ENCODE data around the gene ELOVL5. TPM values are rescaled to one million over a fixed set of nuclear protein-coding genes. Genes with fewer than 3 reads are reported as not detected.
"Not testable (repeated sequence)": the region's sequence is repeated elsewhere in the genome, so short reads cannot be mapped to it uniquely, and the experiment has no call there.

The ELOVL5 gene
- polyA plus RNA-seq, 3 donors, result 44.7 to 97.1 (median 69.5) TPM

DNA sequence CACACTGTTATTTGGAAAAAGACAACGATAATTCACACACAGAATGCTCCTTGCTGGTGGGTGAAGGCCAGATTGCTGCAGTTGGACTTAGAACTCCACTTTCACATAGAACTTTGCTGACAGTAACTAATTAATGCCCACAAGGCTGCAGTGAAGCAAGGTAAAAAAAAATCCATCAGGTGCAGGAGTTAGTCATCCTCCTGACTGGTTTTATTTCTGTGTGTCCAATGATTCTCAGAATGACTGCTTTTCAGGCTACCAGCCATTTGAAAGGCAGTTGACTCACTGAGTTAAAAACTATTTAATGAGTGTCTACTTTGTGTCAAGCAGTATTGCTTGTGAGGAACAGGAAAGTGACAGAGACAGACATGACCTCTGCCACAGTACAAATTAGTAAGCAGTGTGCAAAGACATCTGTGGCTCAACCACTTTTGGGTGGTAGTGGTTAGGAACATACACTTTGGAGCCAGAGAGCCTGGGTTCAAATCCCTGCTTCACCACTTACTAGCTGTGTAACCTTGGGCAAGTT is 41.9 kb downstream of the ELOVL5 start:
- Mint-ChIP-seq H3K9me3 (peaks cover 0 to 3% (median 0%) of the 10 kb centered on the region in 7 donors), H3K4me3 (no peak overlapping the region), H3K27me3 (ENCODE audit: low read depth in 3 of 3) (no peaks in the 10 kb centered on the region), H3K27ac (peak overlapping the region in 1 of 7 donors; percentile 8), H3K4me1 (peaks cover 61% of the 10 kb centered on the region), H3K36me3 (peaks cover 0 to 11% of the 10 kb centered on the region in 2 donors)
- Histone ChIP-seq H2AFZ (ENCODE audit: insufficient read depth, low read depth, low read length, poor library complexity, severe bottlenecking) (no peak overlapping the region), H3K9ac (ENCODE audit: insufficient read depth, low read length, poor library complexity, severe bottlenecking) (no peak overlapping the region), H3K9me3 (replicated peaks in 1 of 2; ENCODE audit: control insufficient read depth in 1 of 2, insufficient read depth in 1 of 2, low read length in 2 of 2) (no peaks in the 10 kb centered on the region), H3K27me3 (ENCODE audit: control insufficient read depth in 2 of 2, insufficient read depth in 2 of 2, low read length in 2 of 2) (no peaks in the 10 kb centered on the region), H4K20me1 (ENCODE audit: insufficient read depth, low read length) (peaks cover 82% of the 10 kb centered on the region), H3K36me3 (replicated peaks in 1 of 2; ENCODE audit: control insufficient read depth in 1 of 2, insufficient read depth in 2 of 2, low read length in 2 of 2) (no peaks in the 10 kb centered on the region), H3K4me1 (ENCODE audit: control insufficient read depth in 1 of 2, insufficient read depth in 2 of 2, low read length in 2 of 2) (peaks cover 23 to 53% of the 10 kb centered on the region in 2 donors), H3K79me2 (ENCODE audit: insufficient read depth, low read length) (peaks cover 79% of the 10 kb centered on the region), H3K4me3 (replicated peaks in 1 of 3; ENCODE audit: low read depth in 2 of 3, low read length in 3 of 3) (no peak overlapping the region), H3K27ac (ENCODE audit: low read depth in 1 of 2, low read length in 2 of 2) (peak overlapping the region in 1 of 2 donors; percentile 37), H3K4me2 (replicated peaks; ENCODE audit: extremely low read depth, low read length, poor library complexity, severe bottlenecking) (no peak overlapping the region)
- no CpG with 5 or more reads among the region's 1 CpG for WGBS (ENCODE audit: insufficient coverage)
- TF ChIP-seq, protein P1, sequence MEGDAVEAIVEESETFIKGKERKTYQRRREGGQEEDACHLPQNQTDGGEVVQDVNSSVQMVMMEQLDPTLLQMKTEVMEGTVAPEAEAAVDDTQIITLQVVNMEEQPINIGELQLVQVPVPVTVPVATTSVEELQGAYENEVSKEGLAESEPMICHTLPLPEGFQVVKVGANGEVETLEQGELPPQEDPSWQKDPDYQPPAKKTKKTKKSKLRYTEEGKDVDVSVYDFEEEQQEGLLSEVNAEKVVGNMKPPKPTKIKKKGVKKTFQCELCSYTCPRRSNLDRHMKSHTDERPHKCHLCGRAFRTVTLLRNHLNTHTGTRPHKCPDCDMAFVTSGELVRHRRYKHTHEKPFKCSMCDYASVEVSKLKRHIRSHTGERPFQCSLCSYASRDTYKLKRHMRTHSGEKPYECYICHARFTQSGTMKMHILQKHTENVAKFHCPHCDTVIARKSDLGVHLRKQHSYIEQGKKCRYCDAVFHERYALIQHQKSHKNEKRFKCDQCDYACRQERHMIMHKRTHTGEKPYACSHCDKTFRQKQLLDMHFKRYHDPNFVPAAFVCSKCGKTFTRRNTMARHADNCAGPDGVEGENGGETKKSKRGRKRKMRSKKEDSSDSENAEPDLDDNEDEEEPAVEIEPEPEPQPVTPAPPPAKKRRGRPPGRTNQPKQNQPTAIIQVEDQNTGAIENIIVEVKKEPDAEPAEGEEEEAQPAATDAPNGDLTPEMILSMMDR (IDR thresholded peaks at IDR 0.05), result no peak
- peak; percentile 11 to 37 (median 21) for DNase-seq
- intact Hi-C loops (cut with micrococcal nuclease), result no loop called here

GRCh38 chr6:53306217-53306616 is 42.5 kb downstream of the ELOVL5 start:
- H2AFZ ChIP-seq (ENCODE audit: insufficient read depth, low read depth, low read length, poor library complexity, severe bottlenecking); DNase-seq; H3K9me3 ChIP-seq (replicated peaks in 1 of 2; ENCODE audit: control insufficient read depth in 1 of 2, insufficient read depth in 1 of 2, low read length in 2 of 2); intact Hi-C loops (cut with micrococcal nuclease); H3K9ac ChIP-seq (ENCODE audit: insufficient read depth, low read length, poor library complexity, severe bottlenecking); H3K4me2 ChIP-seq (replicated peaks; ENCODE audit: extremely low read depth, low read length, poor library complexity, severe bottlenecking); H3K27me3 ChIP-seq (ENCODE audit: control insufficient read depth in 2 of 2, insufficient read depth in 2 of 2, low read length in 2 of 2); H3K36me3 ChIP-seq (replicated peaks in 1 of 2; ENCODE audit: control insufficient read depth in 1 of 2, insufficient read depth in 2 of 2, low read length in 2 of 2); H3K27me3 Mint-ChIP-seq (ENCODE audit: low read depth in 3 of 3); H3K27ac Mint-ChIP-seq; H3K4me3 Mint-ChIP-seq; H3K9me3 Mint-ChIP-seq; H3K4me3 ChIP-seq (replicated peaks in 1 of 3; ENCODE audit: low read depth in 2 of 3, low read length in 3 of 3): not testable (repeated sequence)
- no CpG with 5 or more reads among the region's 1 CpG for WGBS (ENCODE audit: insufficient coverage)
- Histone ChIP-seq H3K27ac (ENCODE audit: low read depth in 1 of 2, low read length in 2 of 2) (peak overlapping the region in 1 of 2 donors; percentile 37), H3K4me1 (ENCODE audit: control insufficient read depth in 1 of 2, insufficient read depth in 2 of 2, low read length in 2 of 2) (peaks cover 26 to 60% of the 10 kb centered on the region in 2 donors), H4K20me1 (ENCODE audit: insufficient read depth, low read length) (peaks cover 82% of the 10 kb centered on the region), H3K79me2 (ENCODE audit: insufficient read depth, low read length) (peaks cover 79% of the 10 kb centered on the region)
- H3K36me3 Mint-ChIP-seq, result peaks cover 0 to 11% of the 10 kb centered on the region in 2 donors
- H3K4me1 Mint-ChIP-seq, result peaks cover 64% of the 10 kb centered on the region

GRCh38 chr6:53305506-53306005 is 43.2 kb downstream of the ELOVL5 start:
- DNase-seq; intact Hi-C loops (cut with micrococcal nuclease); H3K4me2 ChIP-seq (replicated peaks; ENCODE audit: extremely low read depth, low read length, poor library complexity, severe bottlenecking); H3K9me3 Mint-ChIP-seq; H3K27ac ChIP-seq (ENCODE audit: low read depth in 1 of 2, low read length in 2 of 2); H3K9ac ChIP-seq (ENCODE audit: insufficient read depth, low read length, poor library complexity, severe bottlenecking); H3K27me3 ChIP-seq (ENCODE audit: control insufficient read depth in 2 of 2, insufficient read depth in 2 of 2, low read length in 2 of 2); H3K36me3 ChIP-seq (replicated peaks in 1 of 2; ENCODE audit: control insufficient read depth in 1 of 2, insufficient read depth in 2 of 2, low read length in 2 of 2); H3K27me3 Mint-ChIP-seq (ENCODE audit: low read depth in 3 of 3); H3K4me3 ChIP-seq (replicated peaks in 1 of 3; ENCODE audit: low read depth in 2 of 3, low read length in 3 of 3); H3K4me3 Mint-ChIP-seq; H2AFZ ChIP-seq (ENCODE audit: insufficient read depth, low read depth, low read length, poor library complexity, severe bottlenecking); H3K9me3 ChIP-seq (replicated peaks in 1 of 2; ENCODE audit: control insufficient read depth in 1 of 2, insufficient read depth in 1 of 2, low read length in 2 of 2): not testable (repeated sequence)
- peaks cover 0 to 11% of the 10 kb centered on the region in 2 donors for H3K36me3 Mint-ChIP-seq
- WGBS (ENCODE audit: insufficient coverage), result 100% methylated on average over 1 of the region's 37 CpGs
- Histone ChIP-seq H4K20me1 (ENCODE audit: insufficient read depth, low read length) (peaks cover 82% of the 10 kb centered on the region), H3K79me2 (ENCODE audit: insufficient read depth, low read length) (peaks cover 79% of the 10 kb centered on the region), H3K4me1 (ENCODE audit: control insufficient read depth in 1 of 2, insufficient read depth in 2 of 2, low read length in 2 of 2) (peaks cover 29 to 57% of the 10 kb centered on the region in 2 donors)
- H3K4me1 Mint-ChIP-seq, result peaks cover 64% of the 10 kb centered on the region
- H3K27ac Mint-ChIP-seq, result peak overlapping the region in 1 of 7 donors; percentile 18

DNA sequence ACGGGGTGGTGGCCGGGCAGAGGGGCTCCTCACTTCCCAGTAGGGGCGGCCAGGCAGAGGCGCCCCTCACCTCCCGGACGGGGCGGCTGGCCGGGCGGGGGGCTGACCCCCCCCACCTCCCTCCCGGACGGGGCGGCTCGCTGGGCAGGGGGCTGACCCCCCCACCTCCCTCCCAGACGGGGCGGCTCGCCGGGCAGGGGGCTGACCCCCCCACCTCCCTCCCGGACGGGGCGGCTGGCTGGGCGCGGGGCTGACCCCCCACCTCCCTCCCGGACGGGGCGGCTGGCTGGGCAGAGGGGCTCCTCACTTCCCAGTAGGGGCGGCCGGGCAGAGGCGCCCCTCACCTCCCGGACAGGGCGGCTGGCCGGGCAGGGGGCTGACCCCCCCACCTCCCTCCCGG is 43.8 kb downstream of the ELOVL5 start:
- H3K27ac ChIP-seq (ENCODE audit: low read depth in 1 of 2, low read length in 2 of 2); H3K4me3 Mint-ChIP-seq; H3K4me2 ChIP-seq (replicated peaks; ENCODE audit: extremely low read depth, low read length, poor library complexity, severe bottlenecking); H3K9me3 ChIP-seq (replicated peaks in 1 of 2; ENCODE audit: control insufficient read depth in 1 of 2, insufficient read depth in 1 of 2, low read length in 2 of 2); H3K27ac Mint-ChIP-seq; H3K27me3 ChIP-seq (ENCODE audit: control insufficient read depth in 2 of 2, insufficient read depth in 2 of 2, low read length in 2 of 2); intact Hi-C loops (cut with micrococcal nuclease); H2AFZ ChIP-seq (ENCODE audit: insufficient read depth, low read depth, low read length, poor library complexity, severe bottlenecking); H3K4me3 ChIP-seq (replicated peaks in 1 of 3; ENCODE audit: low read depth in 2 of 3, low read length in 3 of 3); H3K9me3 Mint-ChIP-seq; DNase-seq; H3K9ac ChIP-seq (ENCODE audit: insufficient read depth, low read length, poor library complexity, severe bottlenecking); H3K36me3 ChIP-seq (replicated peaks in 1 of 2; ENCODE audit: control insufficient read depth in 1 of 2, insufficient read depth in 2 of 2, low read length in 2 of 2); H3K27me3 Mint-ChIP-seq (ENCODE audit: low read depth in 3 of 3): not testable (repeated sequence)
- Mint-ChIP-seq H3K4me1 (peaks cover 64% of the 10 kb centered on the region), H3K36me3 (peaks cover 2 to 16% of the 10 kb centered on the region in 2 donors)
- Histone ChIP-seq H3K4me1 (ENCODE audit: control insufficient read depth in 1 of 2, insufficient read depth in 2 of 2, low read length in 2 of 2) (peaks cover 25 to 51% of the 10 kb centered on the region in 2 donors), H4K20me1 (ENCODE audit: insufficient read depth, low read length) (peaks cover 82% of the 10 kb centered on the region), H3K79me2 (ENCODE audit: insufficient read depth, low read length) (peaks cover 79% of the 10 kb centered on the region)
- WGBS (ENCODE audit: insufficient coverage), result no CpG with 5 or more reads among the region's 32 CpGs

Data from CD14-positive monocyte (primary cell).